ENCODE data around the gene DRAXIN. TPM values are rescaled to one million over a fixed set of nuclear protein-coding genes. Genes with fewer than 3 reads are reported as not detected.

DRAXIN gene
- total RNA-seq, 1 donor from 2014 or later: 0.21 TPM

- no peak for TF ChIP-seq CTCF (IDR thresholded peaks at IDR 0.05)
- Mint-ChIP-seq H3K9me3 (ENCODE audit: unreplicated experiment) (no peaks in the 10 kb centered on the region), H3K36me3 (ENCODE audit: unreplicated experiment) (no peaks in the 10 kb centered on the region), H3K27me3 (ENCODE audit: unreplicated experiment) (no peaks in the 10 kb centered on the region), H3K4me3 (ENCODE audit: unreplicated experiment) (no peak overlapping the region), H3K27ac (ENCODE audit: unreplicated experiment) (no peak overlapping the region), H3K4me1 (ENCODE audit: unreplicated experiment) (peaks cover 4% of the 10 kb centered on the region)
- no peak for DNase-seq (ENCODE audit: extremely low spot score, unreplicated experiment)
Measured at GRCh38 chr1:11768821-11769220, 77.3 kb downstream of the DRAXIN start.

- Mint-ChIP-seq H3K4me3 (ENCODE audit: unreplicated experiment) (no peak overlapping the region), H3K27me3 (ENCODE audit: unreplicated experiment) (no peaks in the 10 kb centered on the region), H3K9me3 (ENCODE audit: unreplicated experiment) (no peaks in the 10 kb centered on the region), H3K27ac (ENCODE audit: unreplicated experiment) (no peak overlapping the region), H3K4me1 (ENCODE audit: unreplicated experiment) (peaks cover 4% of the 10 kb centered on the region), H3K36me3 (ENCODE audit: unreplicated experiment) (no peaks in the 10 kb centered on the region)
- no peak for DNase-seq (ENCODE audit: extremely low spot score, unreplicated experiment)
- TF ChIP-seq CTCF (IDR thresholded peaks at IDR 0.05): no peak
Measured at GRCh38 chr1:11769274-11769673, 77.8 kb downstream of the DRAXIN start.

GRCh38 chr1:11770011-11770410, 78.5 kb downstream of the DRAXIN start:
- H3K27me3 Mint-ChIP-seq (ENCODE audit: unreplicated experiment): no peaks in the 10 kb centered on the region
- peaks cover 4% of the 10 kb centered on the region for H3K4me1 Mint-ChIP-seq (ENCODE audit: unreplicated experiment)
- DNase-seq (ENCODE audit: extremely low spot score, unreplicated experiment): no peak
- H3K4me3 Mint-ChIP-seq (ENCODE audit: unreplicated experiment): no peak overlapping the region
- H3K36me3 Mint-ChIP-seq (ENCODE audit: unreplicated experiment): no peaks in the 10 kb centered on the region
- H3K9me3 Mint-ChIP-seq (ENCODE audit: unreplicated experiment): no peaks in the 10 kb centered on the region
- no peak overlapping the region for H3K27ac Mint-ChIP-seq (ENCODE audit: unreplicated experiment)
- no peak for TF ChIP-seq CTCF (IDR thresholded peaks at IDR 0.05)

- DNase-seq (ENCODE audit: extremely low spot score, unreplicated experiment): no peak
- H3K27ac Mint-ChIP-seq (ENCODE audit: unreplicated experiment): no peak overlapping the region
- no peaks in the 10 kb centered on the region for H3K36me3 Mint-ChIP-seq (ENCODE audit: unreplicated experiment)
- TF ChIP-seq CTCF (IDR thresholded peaks at IDR 0.05): no peak
- H3K4me1 Mint-ChIP-seq (ENCODE audit: unreplicated experiment): peaks cover 4% of the 10 kb centered on the region
- no peak overlapping the region for H3K4me3 Mint-ChIP-seq (ENCODE audit: unreplicated experiment)
- H3K27me3 Mint-ChIP-seq (ENCODE audit: unreplicated experiment): no peaks in the 10 kb centered on the region
- no peaks in the 10 kb centered on the region for H3K9me3 Mint-ChIP-seq (ENCODE audit: unreplicated experiment)
Measured at GRCh38 chr1:11771481-11772043, 80.1 kb downstream of the DRAXIN start.

GRCh38 chr1:11772458-11772857, 80.9 kb downstream of the DRAXIN start:
- no peak for TF ChIP-seq CTCF (IDR thresholded peaks at IDR 0.05)
- Mint-ChIP-seq H3K27ac (ENCODE audit: unreplicated experiment) (no peak overlapping the region), H3K36me3 (ENCODE audit: unreplicated experiment) (no peaks in the 10 kb centered on the region), H3K27me3 (ENCODE audit: unreplicated experiment) (no peaks in the 10 kb centered on the region), H3K4me3 (ENCODE audit: unreplicated experiment) (no peak overlapping the region), H3K9me3 (ENCODE audit: unreplicated experiment) (no peaks in the 10 kb centered on the region), H3K4me1 (ENCODE audit: unreplicated experiment) (peaks cover 4% of the 10 kb centered on the region)
- no peak for DNase-seq (ENCODE audit: extremely low spot score, unreplicated experiment)
